Mesothelial cell of epicardium (in vitro differentiated cells): ENCODE measurements around the gene ELF4. TPM values are rescaled to one million over a fixed set of nuclear protein-coding genes. Genes with fewer than 3 reads are reported as not detected.

Experiments used
- DNase-seq, 2 experiments: peaks; one replicate each; pipeline ENCODE4 v3.0.0; 2021; ENCODE audit warnings: low spot score in 2 of 2; ENCODE audit not compliant: unreplicated experiment in 2 of 2
- H3K27ac Mint-ChIP-seq: 2 replicates; pipeline ENCODE4 v1.8.0; 2021; ENCODE audit warnings: mixed read lengths
- H3K27me3 Mint-ChIP-seq: 2 replicates; pipeline ENCODE4 v1.8.0; 2021; ENCODE audit warnings: low read depth, mixed read lengths
- H3K36me3 Mint-ChIP-seq: 2 replicates; pipeline ENCODE4 v1.8.0; 2021; ENCODE audit warnings: mixed read lengths
- H3K4me1 Mint-ChIP-seq: 2 replicates; pipeline ENCODE4 v1.8.0; 2021; ENCODE audit warnings: mixed read lengths
- H3K4me3 Mint-ChIP-seq: 2 replicates; pipeline ENCODE4 v1.8.0; 2021; ENCODE audit warnings: mild to moderate bottlenecking, moderate library complexity, mixed read lengths
- H3K9me3 Mint-ChIP-seq: 2 replicates; pipeline ENCODE4 v1.8.0; 2021; ENCODE audit warnings: mixed read lengths
- CTCF ChIP-seq: fragments of 200-600 bp; sonication (generic); IDR thresholded peaks from one replicate; pipeline ENCODE4 v1.5.0; 2021; ENCODE audit warnings: antibody characterized with exemption; ENCODE audit not compliant: unreplicated experiment
- total RNA-seq: library from RNA; stranded (reverse); gene quantifications from 3 replicates; pipeline ENCODE4 v1.2.1, GENCODE V29; 2021

ELF4 gene
- total RNA-seq, 1 donor from 2014 or later: 22.9 TPM

- DNase-seq: no peak
- no peaks in the 10 kb centered on the region for H3K9me3 Mint-ChIP-seq
- no peak overlapping the region for H3K4me3 Mint-ChIP-seq
- no peak for TF ChIP-seq CTCF
- H3K27me3 Mint-ChIP-seq: no peaks in the 10 kb centered on the region
- peaks cover 5% of the 10 kb centered on the region for H3K4me1 Mint-ChIP-seq
- H3K36me3 Mint-ChIP-seq: peaks cover 21% of the 10 kb centered on the region
- H3K27ac Mint-ChIP-seq: no peak overlapping the region
These were observed 92.2 kb downstream of the ELF4 start for GRCh38 chrX:130018143-130018542.

GRCh38 chrX:130015181-130015580, 95.1 kb downstream of the ELF4 start:
- Mint-ChIP-seq H3K4me1 (peaks cover 5% of the 10 kb centered on the region), H3K9me3 (no peaks in the 10 kb centered on the region)

More at GRCh38 chrX:130015181-130015580, 95.1 kb downstream of the ELF4 start:
- no peak for DNase-seq
- no peak overlapping the region for H3K4me3 Mint-ChIP-seq
- peaks cover 17% of the 10 kb centered on the region for H3K36me3 Mint-ChIP-seq
- no peak for TF ChIP-seq CTCF
- no peaks in the 10 kb centered on the region for H3K27me3 Mint-ChIP-seq
- no peak overlapping the region for H3K27ac Mint-ChIP-seq

Other genes with a start within 250 kb of the ELF4 start
- gene UTP14A, start 204.3 kb downstream of the ELF4 start, total RNA-seq: 19.2 to 20.4 TPM (median 19.2 TPM) in 3 replicates
- 27.7 to 28.9 TPM (median 28.0 TPM) in 3 replicates for gene BCORL1, start 127.9 kb downstream of the ELF4 start, total RNA-seq
- 31.3 to 34.6 TPM (median 32.1 TPM) in 3 replicates for gene AIFM1, start 55.3 kb upstream of the ELF4 start, total RNA-seq
- 4.2 to 4.6 TPM (median 4.3 TPM) in 3 replicates for gene RAB33A, start 61.5 kb upstream of the ELF4 start, total RNA-seq
- gene ZNF280C, start 158.4 kb upstream of the ELF4 start, total RNA-seq: 14.2 to 14.8 TPM (median 14.5 TPM) in 3 replicates
- gene SLC25A14, start 229.4 kb upstream of the ELF4 start, total RNA-seq: 19.3 to 19.5 TPM (median 19.5 TPM) in 3 replicates